SK-N-SH (cell line): ENCODE data around the gene SPEG.

Experiments used
- CHD2 ChIP-seq: fragments of 150-350 bp; IDR thresholded peaks from 2 replicates; pipeline ENCODE4 v1.6.1; 2018; ENCODE audit warnings: low read length; ENCODE audit not compliant: partially characterized antibody
- EZH2phosphoT487 ChIP-seq: fragments of 200-600 bp; sonication (generic); IDR thresholded peaks from 2 replicates; pipeline ENCODE4 v1.6.1; 2017; ENCODE audit warnings: low read depth, mixed run types, mild to moderate bottlenecking, antibody characterized with exemption, moderate library complexity, borderline replicate concordance
- FOXM1 ChIP-seq: IDR thresholded peaks from 2 replicates; pipeline ENCODE4 v1.4.0; 2012; ENCODE audit warnings: low read depth, mild to moderate bottlenecking
- NFIC ChIP-seq: IDR thresholded peaks from 2 replicates; pipeline ENCODE4 v1.4.0; 2012; ENCODE audit warnings: borderline replicate concordance
- RAD21 ChIP-seq: IDR thresholded peaks from 2 replicates; pipeline ENCODE4 v1.6.1; 2012; ENCODE audit warnings: mild to moderate bottlenecking, low read length
- RCOR1 ChIP-seq: fragments of 150-350 bp; IDR thresholded peaks from 2 replicates; pipeline ENCODE4 v1.6.1; 2017; ENCODE audit warnings: antibody characterized with exemption, low read length
- TAF1 ChIP-seq: IDR thresholded peaks from 2 replicates; pipeline ENCODE4 v1.6.1; 2012; ENCODE audit warnings: low read depth, mild to moderate bottlenecking, low read length, moderate library complexity, borderline replicate concordance
- TCF12 ChIP-seq: IDR thresholded peaks from 2 replicates; pipeline ENCODE4 v1.4.0; 2012
- TF ChIP-seq, protein P1 (sequence below): fragments of 200-600 bp; sonication (generic); IDR thresholded peaks from 2 replicates; pipeline ENCODE4 v1.6.1; 2017; ENCODE audit warnings: antibody characterized with exemption, mild to moderate bottlenecking, moderate library complexity
- TF ChIP-seq, protein P2 (sequence below): fragments of 150-350 bp; IDR thresholded peaks from 2 replicates; pipeline ENCODE4 v1.6.1; 2016; ENCODE audit warnings: mild to moderate bottlenecking, low read depth, low read length
- TF ChIP-seq, protein P3 (sequence below): IDR thresholded peaks from 2 replicates; pipeline ENCODE4 v1.4.0; 2012; ENCODE audit warnings: low read depth
- TF ChIP-seq, protein P4 (sequence below): IDR thresholded peaks from 2 replicates; pipeline ENCODE4 v1.4.0; 2012; ENCODE audit warnings: low read depth, borderline replicate concordance

DNA sequence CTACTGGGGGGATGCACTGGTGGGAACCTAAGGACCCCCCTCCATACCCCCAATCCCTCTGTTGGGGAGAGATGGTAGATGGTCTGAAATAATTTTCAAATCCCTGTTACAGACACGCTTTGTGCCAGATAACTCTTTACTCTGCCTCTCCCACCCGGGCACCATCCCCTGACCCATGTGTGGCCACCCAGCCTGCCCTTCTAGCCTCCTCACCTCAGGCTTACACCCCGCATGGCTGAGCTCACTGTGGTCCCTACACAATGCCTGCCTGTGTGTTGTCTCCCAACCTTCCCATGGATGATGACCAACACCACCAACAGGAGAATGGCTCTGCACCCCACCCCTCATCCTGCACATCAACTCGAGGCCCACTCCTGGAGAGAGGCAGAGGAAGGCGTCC lies 15.0 kb downstream of the SPEG start:
- TF ChIP-seq, protein P1, sequence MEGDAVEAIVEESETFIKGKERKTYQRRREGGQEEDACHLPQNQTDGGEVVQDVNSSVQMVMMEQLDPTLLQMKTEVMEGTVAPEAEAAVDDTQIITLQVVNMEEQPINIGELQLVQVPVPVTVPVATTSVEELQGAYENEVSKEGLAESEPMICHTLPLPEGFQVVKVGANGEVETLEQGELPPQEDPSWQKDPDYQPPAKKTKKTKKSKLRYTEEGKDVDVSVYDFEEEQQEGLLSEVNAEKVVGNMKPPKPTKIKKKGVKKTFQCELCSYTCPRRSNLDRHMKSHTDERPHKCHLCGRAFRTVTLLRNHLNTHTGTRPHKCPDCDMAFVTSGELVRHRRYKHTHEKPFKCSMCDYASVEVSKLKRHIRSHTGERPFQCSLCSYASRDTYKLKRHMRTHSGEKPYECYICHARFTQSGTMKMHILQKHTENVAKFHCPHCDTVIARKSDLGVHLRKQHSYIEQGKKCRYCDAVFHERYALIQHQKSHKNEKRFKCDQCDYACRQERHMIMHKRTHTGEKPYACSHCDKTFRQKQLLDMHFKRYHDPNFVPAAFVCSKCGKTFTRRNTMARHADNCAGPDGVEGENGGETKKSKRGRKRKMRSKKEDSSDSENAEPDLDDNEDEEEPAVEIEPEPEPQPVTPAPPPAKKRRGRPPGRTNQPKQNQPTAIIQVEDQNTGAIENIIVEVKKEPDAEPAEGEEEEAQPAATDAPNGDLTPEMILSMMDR = no peak
- TF ChIP-seq FOXM1 = no peak
- TF ChIP-seq EZH2phosphoT487 = no peak
- no peak for TF ChIP-seq NFIC
- TF ChIP-seq, protein P2, sequence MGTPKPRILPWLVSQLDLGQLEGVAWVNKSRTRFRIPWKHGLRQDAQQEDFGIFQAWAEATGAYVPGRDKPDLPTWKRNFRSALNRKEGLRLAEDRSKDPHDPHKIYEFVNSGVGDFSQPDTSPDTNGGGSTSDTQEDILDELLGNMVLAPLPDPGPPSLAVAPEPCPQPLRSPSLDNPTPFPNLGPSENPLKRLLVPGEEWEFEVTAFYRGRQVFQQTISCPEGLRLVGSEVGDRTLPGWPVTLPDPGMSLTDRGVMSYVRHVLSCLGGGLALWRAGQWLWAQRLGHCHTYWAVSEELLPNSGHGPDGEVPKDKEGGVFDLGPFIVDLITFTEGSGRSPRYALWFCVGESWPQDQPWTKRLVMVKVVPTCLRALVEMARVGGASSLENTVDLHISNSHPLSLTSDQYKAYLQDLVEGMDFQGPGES = no peak
- TF ChIP-seq, protein P3, sequence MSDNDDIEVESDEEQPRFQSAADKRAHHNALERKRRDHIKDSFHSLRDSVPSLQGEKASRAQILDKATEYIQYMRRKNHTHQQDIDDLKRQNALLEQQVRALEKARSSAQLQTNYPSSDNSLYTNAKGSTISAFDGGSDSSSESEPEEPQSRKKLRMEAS = no peak
- no peak for TF ChIP-seq TCF12
- TF ChIP-seq RAD21 = no peak
- TF ChIP-seq TAF1 = no peak
- TF ChIP-seq, protein P4, sequence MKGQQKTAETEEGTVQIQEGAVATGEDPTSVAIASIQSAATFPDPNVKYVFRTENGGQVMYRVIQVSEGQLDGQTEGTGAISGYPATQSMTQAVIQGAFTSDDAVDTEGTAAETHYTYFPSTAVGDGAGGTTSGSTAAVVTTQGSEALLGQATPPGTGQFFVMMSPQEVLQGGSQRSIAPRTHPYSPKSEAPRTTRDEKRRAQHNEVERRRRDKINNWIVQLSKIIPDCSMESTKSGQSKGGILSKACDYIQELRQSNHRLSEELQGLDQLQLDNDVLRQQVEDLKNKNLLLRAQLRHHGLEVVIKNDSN = no peak
- TF ChIP-seq RCOR1 = no peak
- TF ChIP-seq CHD2 = no peak
